GM18507 (cell line): Measurements from ENCODE around the gene PHLDA2.

Experiments used
- DNase-seq: peaks from one replicate; pipeline ENCODE4 v3.0.0; 2011; ENCODE audit warnings: low read depth; ENCODE audit not compliant: insufficient read length; ENCODE audit errors: extremely low spot score
- FAIRE-seq: peaks from 2 replicates; lab custom pipeline; 2011; peaks lifted over from hg19 to GRCh38; lab: Jason Lieb, UNC

PHLDA2 gene

DNA sequence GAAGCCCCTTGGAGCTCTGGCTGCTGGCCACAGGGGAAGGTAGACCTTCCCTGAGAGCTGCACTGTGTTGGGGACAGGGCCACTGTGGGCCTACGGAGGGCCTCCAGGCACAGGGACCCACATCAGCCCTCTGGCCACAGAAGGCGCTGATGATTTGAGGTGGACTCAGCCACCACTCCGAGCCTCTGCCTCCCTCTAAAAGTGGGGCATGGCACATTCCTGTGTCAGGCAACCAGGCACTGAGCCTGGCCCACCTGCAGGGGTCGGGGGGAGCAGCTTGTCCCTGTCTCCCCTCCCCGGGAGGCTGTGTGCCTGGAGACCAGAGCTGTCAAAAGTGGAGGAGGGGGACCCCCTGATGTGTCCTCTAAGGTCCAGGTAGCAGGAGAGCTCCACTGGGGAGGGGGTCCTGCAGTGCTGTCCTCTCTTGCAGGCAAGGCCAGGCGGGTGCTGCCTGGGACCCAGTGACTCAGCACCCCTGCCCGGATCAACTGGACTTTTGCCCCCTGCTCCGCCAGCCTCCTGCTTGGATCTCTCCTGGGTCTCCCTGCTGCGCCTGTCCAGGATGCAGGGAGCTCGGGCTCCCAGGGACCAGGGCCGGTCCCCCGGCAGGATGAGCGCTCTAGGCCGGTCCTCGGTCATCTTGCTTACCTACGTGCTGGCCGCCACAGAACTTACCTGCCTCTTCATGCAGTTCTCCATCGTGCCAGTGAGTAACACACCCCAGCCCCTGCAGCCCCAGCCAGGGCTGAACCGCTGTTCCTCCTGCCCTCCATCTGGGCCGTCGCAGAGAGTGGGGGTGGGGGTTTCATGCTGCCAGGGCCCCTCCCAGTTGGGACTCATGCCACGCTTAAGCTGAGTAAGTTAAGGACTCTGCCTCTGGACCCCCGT is 26.2 kb downstream of the PHLDA2 start:
- FAIRE-seq (no peak), DNase-seq (no peak)

DNA sequence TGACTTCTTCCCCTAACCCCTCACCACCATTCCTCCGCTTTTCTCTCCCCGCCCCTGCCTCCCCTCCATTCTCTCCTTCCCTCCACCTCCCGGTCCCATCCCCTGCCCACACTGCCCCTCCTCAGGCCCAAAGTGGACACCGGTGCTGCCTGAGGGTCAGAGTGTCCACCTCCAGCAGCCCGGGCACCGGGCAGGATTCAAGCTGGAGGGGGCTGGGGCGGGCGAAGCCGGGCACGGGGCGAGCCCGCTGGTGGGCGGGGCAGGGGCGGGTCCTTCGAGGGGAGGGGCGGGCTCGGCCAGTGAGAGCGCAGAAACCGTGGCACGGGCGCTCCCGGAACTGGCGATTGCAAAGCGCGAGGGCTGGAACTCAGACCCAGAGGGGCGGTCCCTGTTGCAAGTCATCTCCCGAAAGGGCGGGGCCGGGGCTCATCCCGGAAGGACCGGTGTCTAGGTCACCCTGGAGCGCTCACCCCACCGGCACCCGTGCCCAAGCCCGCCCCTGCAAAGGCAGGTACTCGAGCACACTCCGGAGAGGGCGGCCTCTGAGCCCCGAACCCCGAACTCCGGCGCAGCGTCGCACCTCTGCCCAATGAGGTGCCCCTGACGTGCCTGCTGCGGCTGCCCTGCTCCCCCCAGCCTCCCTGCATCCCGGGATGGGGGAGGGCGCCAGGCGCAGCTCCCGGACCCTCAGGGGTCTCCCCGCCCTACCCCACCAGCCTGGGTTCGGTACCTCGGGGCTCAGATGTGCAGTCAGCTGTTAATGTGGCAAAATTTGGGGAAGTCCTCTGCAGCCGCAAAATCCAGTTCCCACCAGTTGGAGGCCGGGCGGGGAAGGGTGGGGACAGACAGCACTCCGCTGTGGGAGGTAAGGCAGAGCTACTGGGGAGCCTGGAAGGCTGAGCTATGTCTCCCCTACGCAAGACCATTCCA is 27.1 kb downstream of the PHLDA2 start:
- DNase-seq, result peak; percentile 95
- FAIRE-seq, result peak; percentile 89

- no peak for FAIRE-seq
- DNase-seq, result no peak
Observed at GRCh38 chr11:2901196-2901796, 27.9 kb downstream of the PHLDA2 start.

DNA sequence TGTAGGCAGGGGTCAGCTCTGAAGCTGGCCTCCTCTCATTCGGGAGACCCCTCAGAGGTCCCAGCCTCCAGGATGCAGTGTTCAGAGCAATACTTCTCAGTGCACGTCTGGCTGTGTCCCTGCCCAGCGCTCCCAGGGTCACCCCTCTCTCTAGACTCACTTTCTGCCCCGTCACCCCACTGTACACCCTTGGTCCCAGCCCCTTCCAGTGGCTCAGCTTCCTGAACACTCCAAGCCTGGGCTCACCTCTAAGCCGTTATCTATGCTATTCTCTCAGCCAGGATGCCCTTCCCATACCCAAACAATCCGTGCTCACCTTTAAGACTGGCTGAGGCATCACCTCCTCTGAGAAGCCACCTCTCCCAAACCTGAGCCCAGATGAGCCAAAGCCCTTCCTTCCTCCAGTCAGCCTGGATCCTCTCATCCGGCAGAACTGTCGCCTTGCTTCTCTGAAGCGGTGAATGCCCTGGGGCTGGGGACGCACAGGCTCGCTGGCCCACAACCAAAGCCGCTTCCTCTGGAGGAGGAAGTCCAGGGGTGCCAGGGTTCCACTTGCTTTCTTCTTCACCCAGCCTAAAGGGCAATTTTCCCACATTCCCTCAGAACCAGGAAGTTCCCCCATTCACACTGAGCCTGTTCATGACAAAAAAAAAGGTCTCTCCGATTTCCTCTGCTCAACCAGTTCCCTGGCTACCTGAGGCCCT is 30.0 kb downstream of the PHLDA2 start:
- DNase-seq, result no peak
- FAIRE-seq, result no peak

- DNase-seq (no peak), FAIRE-seq (peak; percentile 56)
Observed at GRCh38 chr11:2898366-2899079, 30.7 kb downstream of the PHLDA2 start.

- FAIRE-seq, result no peak
- DNase-seq, result no peak
Observed at GRCh38 chr11:2897048-2897447, 32.2 kb downstream of the PHLDA2 start.

DNA sequence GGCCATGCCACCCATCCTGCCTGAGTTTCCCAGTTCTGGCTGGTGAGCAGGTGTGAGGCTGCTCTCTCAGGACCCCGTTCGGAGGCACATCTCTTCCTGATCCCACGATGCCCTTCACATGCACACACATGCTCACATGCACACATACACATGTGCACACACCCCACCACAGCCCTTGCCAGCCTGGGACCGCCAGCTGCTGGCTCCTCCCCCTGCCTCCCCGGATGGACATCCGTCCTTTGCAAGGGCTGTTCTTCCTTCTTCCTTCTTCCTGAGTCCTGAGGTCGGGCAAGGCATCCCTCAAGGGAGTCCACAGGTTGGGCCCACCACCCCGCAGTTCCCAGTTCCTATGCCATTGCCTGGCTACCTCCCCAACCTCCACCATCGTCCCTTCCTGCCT is 33.2 kb downstream of the PHLDA2 start:
- FAIRE-seq, result no peak
- DNase-seq, result no peak

DNA sequence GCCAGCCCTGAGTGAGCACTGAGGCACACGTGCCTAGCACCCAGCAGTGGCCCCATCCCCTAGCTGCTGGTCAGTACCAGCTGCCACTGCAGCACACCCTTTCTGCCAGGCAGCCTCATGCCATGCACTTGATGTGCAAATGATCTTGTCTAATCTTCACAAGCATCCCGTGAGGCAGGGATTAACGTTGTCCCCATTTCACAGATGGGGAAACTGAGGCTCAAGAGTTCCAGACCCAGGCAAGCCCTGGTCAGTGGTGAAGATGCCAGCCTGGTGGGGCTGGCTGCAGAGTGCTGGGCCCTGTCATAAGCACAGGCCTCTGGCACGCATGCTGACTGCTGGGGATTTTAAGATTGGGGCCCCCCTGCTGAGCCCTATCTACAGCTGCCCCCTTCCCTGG is 35.3 kb downstream of the PHLDA2 start:
- no peak for DNase-seq
- no peak for FAIRE-seq

DNA sequence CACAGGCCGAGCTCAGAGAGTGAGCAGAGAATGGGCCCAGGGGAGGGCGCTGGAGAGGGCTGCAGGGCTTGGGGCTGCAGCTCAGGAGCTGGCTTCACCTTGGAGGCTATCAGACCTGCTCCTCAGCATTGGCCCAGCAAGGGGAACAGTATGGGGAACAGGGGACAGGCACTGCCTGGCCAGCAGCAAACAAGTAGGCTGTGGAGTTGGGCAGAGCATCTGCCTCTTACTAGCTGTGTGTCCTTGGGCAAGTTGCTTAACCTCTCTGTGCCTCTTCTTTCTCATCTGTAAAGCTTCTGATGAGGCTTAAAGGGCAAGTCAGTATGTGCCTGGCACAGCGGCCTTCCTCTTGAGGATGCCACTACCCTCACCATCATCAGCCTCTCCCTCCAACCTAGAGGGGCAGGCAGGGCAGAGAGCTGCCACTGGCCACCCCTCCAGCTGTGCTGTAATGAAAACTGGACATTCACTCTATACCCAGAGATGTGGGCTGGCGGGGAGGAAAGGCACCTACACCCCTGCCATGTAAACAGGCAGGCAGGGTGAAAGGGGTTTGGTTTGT is 36.2 kb downstream of the PHLDA2 start:
- FAIRE-seq, result no peak
- no peak for DNase-seq

GRCh38 chr11:2892215-2892966 is 36.8 kb downstream of the PHLDA2 start:
- DNase-seq (no peak), FAIRE-seq (no peak)

DNA sequence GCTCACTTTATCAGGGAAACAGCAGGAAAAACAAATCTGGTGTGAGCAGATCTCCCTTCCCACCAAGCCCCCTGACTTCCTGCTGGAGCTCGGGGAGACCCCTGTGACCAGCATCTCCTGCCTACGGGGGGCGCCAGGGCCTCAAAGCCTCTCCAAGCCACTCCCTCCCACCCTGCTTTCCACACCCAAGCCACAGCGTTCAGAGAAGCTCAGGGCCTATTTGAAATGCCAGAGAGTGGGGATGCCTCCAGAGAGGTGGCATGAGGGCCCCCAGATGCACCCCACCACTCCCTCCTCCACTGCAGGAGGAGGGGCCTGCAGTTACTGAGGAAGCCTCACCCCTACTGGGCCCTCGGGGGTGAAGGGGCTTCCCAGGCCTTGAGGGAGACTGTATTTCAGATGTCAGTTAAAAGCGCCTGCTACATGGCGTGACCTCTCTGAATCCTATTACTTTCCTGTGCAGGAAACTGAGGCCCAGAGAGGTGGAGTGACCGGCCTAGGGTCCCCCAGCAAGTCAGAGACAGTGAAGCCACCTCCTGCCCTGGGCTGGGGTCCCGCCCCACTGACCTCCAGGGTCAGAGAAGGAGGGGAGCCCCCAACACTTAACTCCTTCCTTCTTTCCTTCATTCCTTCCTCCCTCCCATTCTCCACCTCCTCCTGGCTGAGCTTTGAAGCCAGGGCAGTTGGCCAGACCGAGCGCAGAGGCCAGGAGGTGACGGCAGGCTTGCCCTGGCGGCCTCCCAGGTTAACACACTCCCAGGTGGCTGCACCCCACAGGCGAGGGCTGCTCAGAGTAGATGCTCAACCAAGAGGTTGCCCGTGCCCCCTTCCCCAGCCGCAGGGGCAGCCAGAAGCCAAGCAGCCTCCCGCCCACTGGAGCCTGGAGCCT is 37.6 kb downstream of the PHLDA2 start:
- FAIRE-seq (no peak), DNase-seq (no peak)

DNA sequence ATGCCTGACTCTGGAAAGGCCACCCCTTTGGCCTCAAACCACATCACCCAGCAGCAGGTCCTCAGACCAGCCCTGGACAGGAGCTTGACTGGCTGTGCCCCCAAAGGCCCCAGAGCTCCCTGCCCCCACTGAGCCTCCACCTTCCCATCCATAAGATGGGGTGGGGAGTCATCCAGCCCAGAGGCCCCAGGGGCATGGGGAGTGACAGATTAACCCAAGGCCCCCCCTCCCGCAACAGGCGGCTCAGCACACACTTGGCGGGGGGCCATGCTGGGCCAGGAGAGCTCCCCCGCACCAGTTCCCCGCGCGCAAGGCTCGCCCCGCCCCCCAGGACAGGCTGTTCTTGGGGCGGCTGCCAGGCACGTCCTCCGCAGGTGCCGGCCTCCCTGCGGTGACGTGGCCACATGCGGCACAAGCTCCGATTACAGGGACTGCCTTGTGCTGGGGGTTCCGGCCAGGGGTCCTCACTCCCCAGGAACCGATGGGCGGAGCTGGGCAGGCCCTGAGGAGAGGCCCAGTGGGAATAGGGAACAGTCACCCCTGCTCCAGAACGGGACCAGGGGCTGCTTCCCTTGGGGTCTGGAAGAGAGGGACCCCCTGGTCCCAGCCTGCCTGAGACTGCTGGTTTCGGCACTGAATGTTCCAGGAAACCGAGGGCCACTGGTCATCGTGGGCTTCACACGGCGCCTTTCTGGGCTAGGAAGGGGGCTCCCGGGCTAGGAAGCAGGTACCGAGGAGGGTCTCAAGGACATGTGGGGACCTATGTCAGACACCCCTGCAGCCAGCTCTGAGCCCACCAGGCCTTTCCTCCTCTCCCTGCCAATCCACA is 38.5 kb downstream of the PHLDA2 start:
- DNase-seq (no peak), FAIRE-seq (no peak)

GRCh38 chr11:2889362-2890273 is 39.6 kb downstream of the PHLDA2 start:
- FAIRE-seq (no peak), DNase-seq (no peak)

- FAIRE-seq (peak; percentile 70), DNase-seq (peak; percentile 51)
Observed at GRCh38 chr11:2888266-2888968, 40.8 kb downstream of the PHLDA2 start.
